ENCODE measurements around the gene YBEY. TPM values are rescaled to one million over a fixed set of nuclear protein-coding genes. Genes with fewer than 3 reads are reported as not detected.

YBEY gene
- total and polyA plus RNA-seq, 2 of the 8 experiments (the other 6 are each of a cell fraction or from before 2014, with no cell fraction given) = 26.9 to 31.9 TPM

DNA sequence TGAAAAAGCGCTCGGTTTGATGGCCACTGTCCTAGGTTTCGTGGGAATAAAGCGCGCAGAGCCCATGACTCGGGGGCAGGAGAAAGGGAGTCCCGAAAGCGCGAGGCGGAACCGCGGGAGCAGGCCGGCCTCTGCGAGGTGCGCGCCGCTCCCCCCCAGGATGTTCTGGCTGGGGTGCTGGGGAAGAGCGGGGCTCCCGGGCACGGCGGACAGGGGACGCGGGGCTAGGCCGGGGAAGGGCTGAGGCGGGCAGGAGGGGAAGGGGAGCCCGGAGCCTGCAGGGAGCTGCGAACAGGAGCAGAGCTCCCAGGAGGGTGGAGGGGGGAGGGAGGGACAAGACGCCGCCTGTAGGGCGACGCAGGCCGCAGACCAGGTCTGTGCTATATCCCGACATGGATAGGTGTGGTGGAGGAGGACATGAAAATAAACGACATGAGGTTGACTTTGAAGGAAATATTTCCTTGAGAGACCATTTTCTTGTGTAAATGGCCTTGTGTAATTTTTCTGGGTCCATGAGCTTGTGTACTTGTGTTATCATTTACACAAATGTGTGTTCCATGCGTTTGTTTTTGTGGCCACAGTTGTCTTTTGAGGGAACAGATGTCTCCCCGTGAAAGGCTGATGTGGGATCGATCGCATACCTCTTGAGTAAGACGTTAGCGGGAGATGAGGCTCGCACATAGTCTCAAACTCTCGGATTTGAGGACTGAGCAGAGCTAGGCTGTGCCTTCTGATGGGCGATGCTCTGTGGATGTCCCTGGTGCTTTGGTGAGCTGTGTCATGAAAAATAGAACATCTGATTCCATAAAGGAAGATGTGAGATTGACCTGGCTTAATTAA, 39.2 kb downstream of the YBEY start:
- H3K4me3 ChIP-seq (ENCODE audit: extremely low read depth in 1 of 4, insufficient read depth in 2 of 4, low read depth in 3 of 4, low read length in 4 of 4) = peak overlapping the region; percentile 77 to 95 (median 86)
- H3K4me1 ChIP-seq (replicated peaks in 1 of 4; ENCODE audit: control insufficient read depth in 3 of 4, insufficient read depth in 4 of 4, low read length in 3 of 4) = peaks cover 0 to 9% (median 4%) of the 10 kb centered on the region in 4 experiments; a peak in 6 of 7 replicates
- H3K23ac ChIP-seq (ENCODE audit: insufficient read length) = no peak overlapping the region
- H4K20me1 ChIP-seq (replicated peaks in 1 of 2; ENCODE audit: control insufficient read depth in 1 of 2, insufficient read depth in 2 of 2, low read length in 2 of 2) = peaks cover 3 to 18% of the 10 kb centered on the region in 2 experiments
- H3K79me2 ChIP-seq (ENCODE audit: control insufficient read depth in 1 of 2, insufficient read depth in 2 of 2, low read length in 2 of 2) = peaks cover 11 to 66% of the 10 kb centered on the region in 2 experiments
- no peak overlapping the region for H3K14ac ChIP-seq (ENCODE audit: insufficient read length)
- H4K5ac ChIP-seq (ENCODE audit: insufficient read length, low read depth, low read length) = peak overlapping the region; percentile 29
- peaks cover 14% of the 10 kb centered on the region for H3K23me2 ChIP-seq (ENCODE audit: low read depth, low read length)
- DNase-seq (ENCODE audit: low read depth in 1 of 2, low spot score in 2 of 2) (peak; percentile 31 to 70), FAIRE-seq (no peak)
- CTCF ChIA-PET (ENCODE audit: partially characterized antibody) = interaction anchor here (0.8 to 1.7 kb wide), 13 partner anchors 8 to 94 kb away, joined by 3 to 6 read pairs (median 3); partner anchors contain the start of gene MCM3AP
- POLR2A ChIA-PET (ENCODE audit: partially characterized antibody) = interaction anchor here (0.8 to 1.8 kb wide), 7 partner anchors 16 to 132 kb away, joined by 3 to 5 read pairs (median 5); partner anchors contain the start of genes LSS, MCM3AP and YBEY
- H4K8ac ChIP-seq (ENCODE audit: extremely low read depth, insufficient read depth, low read length) = peak overlapping the region; percentile 73; the same call in 1 of the 2 replicates
- no peak overlapping the region for H2BK15ac ChIP-seq (ENCODE audit: low read length)
- H2BK12ac ChIP-seq (ENCODE audit: low read depth, low read length) = 0 out of 2 replicates have a peak overlapping the region, but pooled peaks have one; percentile 30
- no peak overlapping the region for H2AK5ac ChIP-seq (ENCODE audit: low read depth, low read length)
- H3K36me3 ChIP-seq (ENCODE audit: control insufficient read depth in 2 of 4, insufficient read depth in 4 of 4, low read length in 3 of 4) = peaks cover 2 to 21% (median 13%) of the 10 kb centered on the region in 4 experiments; a peak in 6 of 8 replicates
- peak overlapping the region; percentile 63 to 97 for H3K4me2 ChIP-seq (ENCODE audit: insufficient read depth in 1 of 2, low read depth in 2 of 2, low read length in 2 of 2)
- H3K4ac ChIP-seq (replicated peaks; ENCODE audit: insufficient read length, low read depth, low read length) = peak overlapping the region; percentile 72
- H3K18ac ChIP-seq (ENCODE audit: extremely low read depth, low read length) = peak overlapping the region; percentile 51; the same call in 1 of the 2 replicates
- WGBS, 2 experiments (ENCODE audit: extremely low coverage in 1 of 2, insufficient coverage in 1 of 2, insufficient read length in 1 of 2, insufficient replicate concordance in 2 of 2, low coverage in 1 of 2, low lambda C conversion rate in 2 of 2, missing lambda C conversion rate in 1 of 2) = 15% methylated on average over 31 of the region's 43 CpGs; no CpG with 5 or more reads in 1 of the 2 experiments
- H2BK120ac ChIP-seq (replicated peaks; ENCODE audit: low read depth, low read length) = no peak overlapping the region
- H3K9ac ChIP-seq (replicated peaks in 1 of 4; ENCODE audit: extremely low read depth in 1 of 4, low read depth in 3 of 4, low read length in 3 of 4) = peak overlapping the region; percentile 44 to 78 (median 70); a peak in 6 of 7 replicates
- H2BK5ac ChIP-seq (ENCODE audit: low read depth, low read length) = peak overlapping the region; percentile 1; the same call in 1 of the 2 replicates
- H2AFZ ChIP-seq (ENCODE audit: low read length) = no peak overlapping the region; the same call in 1 of the 2 replicates
- peak overlapping the region; percentile 12 for H3K56ac ChIP-seq (replicated peaks; ENCODE audit: insufficient read length, low read depth, low read length)
- H3K79me1 ChIP-seq (ENCODE audit: low read depth, low read length) = peaks cover 17% of the 10 kb centered on the region
- peak overlapping the region; percentile 29; the same call in 1 of the 2 replicates for H3K27ac ChIP-seq (ENCODE audit: low read depth, low read length)
- peak overlapping the region; percentile 29 for H4K91ac ChIP-seq (replicated peaks; ENCODE audit: insufficient read length, low read length)
- H2BK20ac ChIP-seq (ENCODE audit: low read length) = no peak overlapping the region
- H3K27me3 ChIP-seq (replicated peaks in 1 of 4; ENCODE audit: control insufficient read depth in 3 of 4, extremely low read depth in 1 of 4, insufficient read depth in 3 of 4, low read length in 3 of 4) = no peaks in the 10 kb centered on the region
- H3K9me3 ChIP-seq (ENCODE audit: insufficient read depth in 2 of 2, low read depth in 1 of 2, low read length in 1 of 2) = no peaks in the 10 kb centered on the region
- TF ChIP-seq RAD21 (IDR thresholded peaks at IDR 0.05 in 1 of 2, conservative IDR thresholded peaks at IDR 0.05 in 1 of 2; ENCODE audit: low read depth in 2 of 2, low read length in 2 of 2) (no peak), EZH2 (IDR thresholded peaks at IDR 0.05; ENCODE audit: low read depth, low read length, severe bottlenecking) (no peak), NANOG (IDR thresholded peaks at IDR 0.05; ENCODE audit: insufficient read depth, low read depth, low read length, poor library complexity, severe bottlenecking) (no peak), KDM4A (IDR thresholded peaks at IDR 0.05; ENCODE audit: low read depth, low read length, severe bottlenecking) (no peak), BCL11A (IDR thresholded peaks at IDR 0.05; ENCODE audit: low read depth in 2 of 2, low read length in 2 of 2) (no peak)
- TF ChIP-seq, protein P1, sequence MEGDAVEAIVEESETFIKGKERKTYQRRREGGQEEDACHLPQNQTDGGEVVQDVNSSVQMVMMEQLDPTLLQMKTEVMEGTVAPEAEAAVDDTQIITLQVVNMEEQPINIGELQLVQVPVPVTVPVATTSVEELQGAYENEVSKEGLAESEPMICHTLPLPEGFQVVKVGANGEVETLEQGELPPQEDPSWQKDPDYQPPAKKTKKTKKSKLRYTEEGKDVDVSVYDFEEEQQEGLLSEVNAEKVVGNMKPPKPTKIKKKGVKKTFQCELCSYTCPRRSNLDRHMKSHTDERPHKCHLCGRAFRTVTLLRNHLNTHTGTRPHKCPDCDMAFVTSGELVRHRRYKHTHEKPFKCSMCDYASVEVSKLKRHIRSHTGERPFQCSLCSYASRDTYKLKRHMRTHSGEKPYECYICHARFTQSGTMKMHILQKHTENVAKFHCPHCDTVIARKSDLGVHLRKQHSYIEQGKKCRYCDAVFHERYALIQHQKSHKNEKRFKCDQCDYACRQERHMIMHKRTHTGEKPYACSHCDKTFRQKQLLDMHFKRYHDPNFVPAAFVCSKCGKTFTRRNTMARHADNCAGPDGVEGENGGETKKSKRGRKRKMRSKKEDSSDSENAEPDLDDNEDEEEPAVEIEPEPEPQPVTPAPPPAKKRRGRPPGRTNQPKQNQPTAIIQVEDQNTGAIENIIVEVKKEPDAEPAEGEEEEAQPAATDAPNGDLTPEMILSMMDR (IDR thresholded peaks at IDR 0.05; ENCODE audit: control extremely low read depth in 1 of 3, insufficient read depth in 1 of 3, low read depth in 1 of 3, low read length in 3 of 3) = peak in 1 of 3 experiments; percentile 22; a peak in 1 of 4 replicates

Measured in H1 (cell line).